Ishikawa (cell line): Measurements from ENCODE around the gene AGAP1.

Experiments used
- CEBPB ChIP-seq: IDR thresholded peaks from 2 replicates; pipeline ENCODE4 v1.6.1; 2012
- CREB1 ChIP-seq: IDR thresholded peaks from 2 replicates; pipeline ENCODE4 v1.6.1; 2012; ENCODE audit warnings: low read depth
- EGR1 ChIP-seq: IDR thresholded peaks from 2 replicates; pipeline ENCODE4 v1.6.1; 2012
- EP300 ChIP-seq: IDR thresholded peaks from 2 replicates; pipeline ENCODE4 v1.6.1; 2012; ENCODE audit warnings: borderline replicate concordance
- FOXM1 ChIP-seq: IDR thresholded peaks from 2 replicates; pipeline ENCODE4 v1.6.1; 2012; ENCODE audit warnings: low read depth, borderline replicate concordance
- MAX ChIP-seq: IDR thresholded peaks from 2 replicates; pipeline ENCODE4 v1.6.1; 2012
- NFIC ChIP-seq: IDR thresholded peaks from 2 replicates; pipeline ENCODE4 v1.6.1; 2012
- RAD21 ChIP-seq: IDR thresholded peaks from 2 replicates; pipeline ENCODE4 v1.6.1; 2012; ENCODE audit warnings: low read depth
- TAF1 ChIP-seq: IDR thresholded peaks from 2 replicates; pipeline ENCODE4 v1.6.1; 2012; ENCODE audit warnings: low read depth, mild to moderate bottlenecking
- TCF12 ChIP-seq: IDR thresholded peaks from 2 replicates; pipeline ENCODE4 v1.6.1; 2012; ENCODE audit warnings: low read depth
- TEAD4 ChIP-seq: IDR thresholded peaks from 2 replicates; pipeline ENCODE4 v1.6.1; 2012
- YY1 ChIP-seq: IDR thresholded peaks from 2 replicates; pipeline ENCODE4 v1.6.1; 2012; ENCODE audit warnings: low read depth
- ZBTB7A ChIP-seq: IDR thresholded peaks from 2 replicates; pipeline ENCODE4 v1.6.1; 2012; ENCODE audit warnings: low read depth
- TF ChIP-seq, protein P1 (sequence below): IDR thresholded peaks from 2 replicates; pipeline ENCODE4 v1.6.1; 2012
- TF ChIP-seq, protein P2 (sequence below): IDR thresholded peaks from 2 replicates; pipeline ENCODE4 v1.6.1; 2012; ENCODE audit warnings: low read depth, mild to moderate bottlenecking

AGAP1 gene

GRCh38 chr2:235675678-235676535, 182.1 kb downstream of the AGAP1 start:
- TF ChIP-seq, protein P1, sequence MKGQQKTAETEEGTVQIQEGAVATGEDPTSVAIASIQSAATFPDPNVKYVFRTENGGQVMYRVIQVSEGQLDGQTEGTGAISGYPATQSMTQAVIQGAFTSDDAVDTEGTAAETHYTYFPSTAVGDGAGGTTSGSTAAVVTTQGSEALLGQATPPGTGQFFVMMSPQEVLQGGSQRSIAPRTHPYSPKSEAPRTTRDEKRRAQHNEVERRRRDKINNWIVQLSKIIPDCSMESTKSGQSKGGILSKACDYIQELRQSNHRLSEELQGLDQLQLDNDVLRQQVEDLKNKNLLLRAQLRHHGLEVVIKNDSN = no peak
- no peak for TF ChIP-seq EP300
- TF ChIP-seq TCF12 = no peak
- TF ChIP-seq CREB1 = no peak
- TF ChIP-seq ZBTB7A = no peak
- TF ChIP-seq TAF1 = no peak
- TF ChIP-seq FOXM1 = no peak
- no peak for TF ChIP-seq YY1
- no peak for TF ChIP-seq RAD21
- no peak for TF ChIP-seq CEBPB
- no peak for TF ChIP-seq EGR1

DNA sequence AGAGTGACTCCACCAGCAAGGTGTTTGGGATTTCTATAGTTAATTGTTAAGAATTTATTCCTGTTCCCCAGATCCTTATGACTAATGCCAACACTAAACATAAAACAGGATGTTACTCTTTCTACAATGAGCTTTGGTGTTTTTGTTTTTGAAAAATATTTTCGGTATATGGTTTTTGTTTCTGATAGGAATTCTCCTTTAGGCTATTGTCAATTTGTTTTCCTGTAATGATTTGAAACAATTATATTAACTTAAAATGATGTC, 182.6 kb downstream of the AGAP1 start:
- TF ChIP-seq CREB1 = no peak
- TF ChIP-seq CEBPB = no peak
- no peak for TF ChIP-seq TCF12
- no peak for TF ChIP-seq ZBTB7A
- no peak for TF ChIP-seq TEAD4
- no peak for TF ChIP-seq YY1
- TF ChIP-seq, protein P2, sequence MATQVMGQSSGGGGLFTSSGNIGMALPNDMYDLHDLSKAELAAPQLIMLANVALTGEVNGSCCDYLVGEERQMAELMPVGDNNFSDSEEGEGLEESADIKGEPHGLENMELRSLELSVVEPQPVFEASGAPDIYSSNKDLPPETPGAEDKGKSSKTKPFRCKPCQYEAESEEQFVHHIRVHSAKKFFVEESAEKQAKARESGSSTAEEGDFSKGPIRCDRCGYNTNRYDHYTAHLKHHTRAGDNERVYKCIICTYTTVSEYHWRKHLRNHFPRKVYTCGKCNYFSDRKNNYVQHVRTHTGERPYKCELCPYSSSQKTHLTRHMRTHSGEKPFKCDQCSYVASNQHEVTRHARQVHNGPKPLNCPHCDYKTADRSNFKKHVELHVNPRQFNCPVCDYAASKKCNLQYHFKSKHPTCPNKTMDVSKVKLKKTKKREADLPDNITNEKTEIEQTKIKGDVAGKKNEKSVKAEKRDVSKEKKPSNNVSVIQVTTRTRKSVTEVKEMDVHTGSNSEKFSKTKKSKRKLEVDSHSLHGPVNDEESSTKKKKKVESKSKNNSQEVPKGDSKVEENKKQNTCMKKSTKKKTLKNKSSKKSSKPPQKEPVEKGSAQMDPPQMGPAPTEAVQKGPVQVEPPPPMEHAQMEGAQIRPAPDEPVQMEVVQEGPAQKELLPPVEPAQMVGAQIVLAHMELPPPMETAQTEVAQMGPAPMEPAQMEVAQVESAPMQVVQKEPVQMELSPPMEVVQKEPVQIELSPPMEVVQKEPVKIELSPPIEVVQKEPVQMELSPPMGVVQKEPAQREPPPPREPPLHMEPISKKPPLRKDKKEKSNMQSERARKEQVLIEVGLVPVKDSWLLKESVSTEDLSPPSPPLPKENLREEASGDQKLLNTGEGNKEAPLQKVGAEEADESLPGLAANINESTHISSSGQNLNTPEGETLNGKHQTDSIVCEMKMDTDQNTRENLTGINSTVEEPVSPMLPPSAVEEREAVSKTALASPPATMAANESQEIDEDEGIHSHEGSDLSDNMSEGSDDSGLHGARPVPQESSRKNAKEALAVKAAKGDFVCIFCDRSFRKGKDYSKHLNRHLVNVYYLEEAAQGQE = no peak
- TF ChIP-seq, protein P1 = no peak
- no peak for TF ChIP-seq NFIC
- no peak for TF ChIP-seq FOXM1
- no peak for TF ChIP-seq RAD21
- no peak for TF ChIP-seq MAX
- no peak for TF ChIP-seq TAF1
- TF ChIP-seq EP300 = no peak
- no peak for TF ChIP-seq EGR1

- TF ChIP-seq EP300 (no peak), CEBPB (no peak), ZBTB7A (no peak), NFIC (no peak), YY1 (no peak), MAX (no peak), TCF12 (no peak), CREB1 (no peak), TAF1 (no peak), EGR1 (no peak), RAD21 (no peak), TEAD4 (no peak)
- TF ChIP-seq, protein P2 = no peak
- TF ChIP-seq, protein P1 = no peak
Measured at GRCh38 chr2:235677276-235677788, 183.5 kb downstream of the AGAP1 start.

DNA sequence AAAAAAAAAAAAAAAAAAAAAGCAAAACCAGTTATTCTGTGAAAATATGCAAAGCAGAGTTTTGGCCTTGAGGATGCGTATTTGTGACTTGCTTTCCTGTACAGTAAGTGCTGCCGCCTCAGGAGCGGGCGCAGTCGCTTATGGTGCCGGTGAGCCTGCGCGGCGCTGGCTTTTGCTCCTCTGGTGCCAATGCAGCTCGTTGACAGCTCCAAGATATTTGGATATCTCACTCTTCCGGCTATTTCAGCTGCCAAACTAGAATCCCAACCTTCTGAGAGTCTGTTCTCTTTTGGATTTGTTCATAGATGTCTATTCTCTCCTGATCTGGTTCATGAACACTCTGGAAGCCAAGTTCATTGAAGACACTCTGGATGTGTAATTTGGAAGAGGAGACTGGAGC, 184.1 kb downstream of the AGAP1 start:
- TF ChIP-seq TEAD4 (no peak), EP300 (no peak), ZBTB7A (no peak), RAD21 (no peak), YY1 (no peak), TCF12 (no peak), MAX (no peak), FOXM1 (no peak), CEBPB (no peak), NFIC (no peak), TAF1 (no peak), EGR1 (no peak), CREB1 (no peak)
- TF ChIP-seq, protein P2 = no peak
- TF ChIP-seq, protein P1 = no peak
